HL-60 (cell line): ENCODE results near the gene PLOD3.

Experiments used
- CTCF ChIP-seq: IDR thresholded peaks from one replicate; pipeline ENCODE4 v1.5.1; 2011; ENCODE audit warnings: low read length, control low read depth, inconsistent platforms; ENCODE audit not compliant: insufficient read depth
- POLR2AphosphoS5 ChIP-seq: IDR thresholded peaks from 2 replicates; pipeline ENCODE4 v1.6.1; 2012; ENCODE audit warnings: low read depth

DNA sequence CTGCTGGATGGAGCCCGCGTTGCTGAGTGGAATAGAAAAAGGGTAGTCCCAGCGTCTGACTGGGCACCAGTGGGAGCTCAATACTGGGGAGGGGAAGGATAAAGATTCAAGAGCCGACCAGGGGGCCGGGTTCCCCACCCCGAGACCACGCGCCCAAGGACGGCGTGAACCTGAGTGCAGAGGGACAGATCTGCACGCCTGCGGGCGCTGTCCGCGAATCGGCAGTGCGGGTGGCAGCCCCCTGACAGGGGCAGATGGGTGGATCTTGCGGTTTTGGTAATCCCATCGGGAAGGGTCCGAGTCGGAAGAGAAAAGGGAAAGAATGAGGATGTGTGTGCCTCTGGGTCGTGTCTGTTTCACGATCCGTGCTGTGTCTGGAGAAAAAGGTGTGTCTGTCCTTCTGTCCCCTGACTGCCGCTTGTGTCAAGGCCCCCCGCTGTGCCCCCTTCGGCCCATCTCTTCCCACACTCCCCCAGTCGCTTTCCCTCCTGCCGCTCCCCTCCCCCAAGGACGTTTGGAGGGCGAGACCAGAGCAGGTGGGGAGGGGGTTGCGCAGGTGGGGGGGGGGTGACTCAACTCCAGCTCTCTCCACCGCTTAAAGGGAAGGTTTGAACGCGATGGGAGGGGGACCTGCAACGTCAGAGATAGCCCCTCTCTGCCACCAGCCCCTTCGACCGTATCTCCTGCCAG lies 51.3 kb downstream of the PLOD3 start:
- TF ChIP-seq POLR2AphosphoS5: no peak
- TF ChIP-seq CTCF: no peak
